ENCODE data around the gene RNASE13.

The RNASE13 gene, protein sequence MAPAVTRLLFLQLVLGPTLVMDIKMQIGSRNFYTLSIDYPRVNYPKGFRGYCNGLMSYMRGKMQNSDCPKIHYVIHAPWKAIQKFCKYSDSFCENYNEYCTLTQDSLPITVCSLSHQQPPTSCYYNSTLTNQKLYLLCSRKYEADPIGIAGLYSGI

DNA sequence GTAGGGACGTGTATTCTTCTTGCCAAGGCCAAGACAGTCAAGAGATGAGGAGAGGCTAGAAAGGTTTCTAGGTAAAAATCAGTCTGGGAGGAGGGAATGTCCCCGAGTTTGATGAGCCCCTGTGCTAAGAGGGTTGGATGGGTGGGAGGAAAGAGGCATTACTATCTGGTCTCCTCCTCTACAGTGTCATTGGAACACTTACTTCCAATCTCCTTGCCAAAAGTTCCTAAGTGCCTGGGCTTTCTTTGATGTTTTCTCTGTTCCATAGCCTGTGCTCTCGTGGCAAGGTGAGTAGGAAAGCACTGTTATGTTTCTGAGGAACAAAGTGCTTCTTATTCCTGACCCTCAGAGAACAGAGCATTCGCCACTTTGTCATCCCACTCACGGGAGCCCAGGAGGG lies at the start of gene RNASE13:
Gene RNASE13, minus strand, starts transcription at position 101 of the 400 bp plus-strand sequence. CDS start 519 bp downstream, outside the sequence.
- TF ChIP-seq GATA1 (IDR thresholded peaks at IDR 0.05; ENCODE audit: low read depth, low read length) (no peak), POLR2A (IDR thresholded peaks at IDR 0.05; ENCODE audit: low read length) (no peak)
- DNase-seq = no peak

GRCh38 chr14:21084396-21084795 lies 49.8 kb upstream of the RNASE13 start:
- no peak for DNase-seq
- TF ChIP-seq POLR2A (IDR thresholded peaks at IDR 0.05; ENCODE audit: low read length) (no peak), GATA1 (IDR thresholded peaks at IDR 0.05; ENCODE audit: low read depth, low read length) (no peak)

- TF ChIP-seq GATA1 (IDR thresholded peaks at IDR 0.05; ENCODE audit: low read depth, low read length) = no peak
- no peak for TF ChIP-seq POLR2A (IDR thresholded peaks at IDR 0.05; ENCODE audit: low read length)
These were observed 49.1 kb upstream of the RNASE13 start for GRCh38 chr14:21083565-21084325.

DNA sequence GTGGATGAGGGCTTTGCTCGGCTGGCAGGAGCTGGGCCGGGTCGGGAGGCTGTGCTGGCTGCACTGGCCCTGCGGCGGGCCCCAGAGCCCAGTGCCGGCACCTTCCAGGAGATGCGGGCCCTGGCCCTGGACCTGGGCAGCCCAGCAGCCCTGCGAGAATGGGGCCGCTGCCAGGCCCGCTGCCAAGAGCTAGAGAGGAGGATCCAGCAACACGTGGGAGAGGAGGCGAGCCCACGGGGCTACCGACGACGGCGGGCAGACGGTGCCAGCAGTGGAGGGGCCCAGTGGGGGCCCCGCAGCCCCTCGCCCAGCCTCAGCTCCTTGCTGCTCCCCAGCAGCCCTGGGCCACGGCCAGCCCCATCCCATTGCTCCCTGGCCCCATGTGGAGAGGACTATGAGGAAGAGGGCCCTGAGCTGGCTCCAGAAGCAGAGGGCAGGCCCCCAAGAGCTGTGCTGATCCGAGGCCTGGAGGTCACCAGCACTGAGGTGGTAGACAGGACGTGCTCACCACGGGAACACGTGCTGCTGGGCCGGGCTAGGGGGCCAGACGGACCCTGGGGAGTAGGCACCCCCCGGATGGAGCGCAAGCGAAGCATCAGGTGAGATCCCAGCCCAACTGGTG lies 47.0 kb upstream of the RNASE13 start:
- no peak for DNase-seq
- no peak for TF ChIP-seq POLR2A (IDR thresholded peaks at IDR 0.05; ENCODE audit: low read length)
- no peak for TF ChIP-seq GATA1 (IDR thresholded peaks at IDR 0.05; ENCODE audit: low read depth, low read length)

More at GRCh38 chr14:21083565-21084325, 49.1 kb upstream of the RNASE13 start:
- DNase-seq = no peak

GRCh38 chr14:21078726-21079125 lies 44.1 kb upstream of the RNASE13 start:
- DNase-seq = no peak
- TF ChIP-seq POLR2A (IDR thresholded peaks at IDR 0.05; ENCODE audit: low read length) (no peak), GATA1 (IDR thresholded peaks at IDR 0.05; ENCODE audit: low read depth, low read length) (no peak)

GRCh38 chr14:21078287-21078686 lies 43.7 kb upstream of the RNASE13 start:
- DNase-seq = no peak
- TF ChIP-seq GATA1 (IDR thresholded peaks at IDR 0.05; ENCODE audit: low read depth, low read length) (no peak), POLR2A (IDR thresholded peaks at IDR 0.05; ENCODE audit: low read length) (no peak)

DNA sequence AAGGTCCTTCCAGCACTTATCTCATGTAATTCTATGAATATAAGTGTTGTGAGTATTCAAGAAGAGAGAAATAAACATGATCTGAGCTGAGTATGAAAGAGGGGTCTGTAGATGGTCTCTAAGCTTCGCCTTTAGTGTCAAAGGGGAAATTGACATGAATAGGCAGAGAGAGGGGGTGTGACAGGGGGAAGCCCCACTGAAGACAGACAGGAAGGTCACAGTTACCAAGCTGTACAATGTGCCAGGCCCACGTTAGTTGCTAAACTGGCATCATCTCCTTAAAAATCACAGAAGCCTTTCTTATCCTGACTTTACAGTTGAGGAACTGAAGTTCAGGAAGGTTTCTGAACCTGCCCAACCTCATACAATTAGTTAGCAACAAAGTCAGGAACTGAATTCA lies 43.1 kb upstream of the RNASE13 start:
- no peak for DNase-seq
- TF ChIP-seq POLR2A (IDR thresholded peaks at IDR 0.05; ENCODE audit: low read length) = no peak
- no peak for TF ChIP-seq GATA1 (IDR thresholded peaks at IDR 0.05; ENCODE audit: low read depth, low read length)

DNA sequence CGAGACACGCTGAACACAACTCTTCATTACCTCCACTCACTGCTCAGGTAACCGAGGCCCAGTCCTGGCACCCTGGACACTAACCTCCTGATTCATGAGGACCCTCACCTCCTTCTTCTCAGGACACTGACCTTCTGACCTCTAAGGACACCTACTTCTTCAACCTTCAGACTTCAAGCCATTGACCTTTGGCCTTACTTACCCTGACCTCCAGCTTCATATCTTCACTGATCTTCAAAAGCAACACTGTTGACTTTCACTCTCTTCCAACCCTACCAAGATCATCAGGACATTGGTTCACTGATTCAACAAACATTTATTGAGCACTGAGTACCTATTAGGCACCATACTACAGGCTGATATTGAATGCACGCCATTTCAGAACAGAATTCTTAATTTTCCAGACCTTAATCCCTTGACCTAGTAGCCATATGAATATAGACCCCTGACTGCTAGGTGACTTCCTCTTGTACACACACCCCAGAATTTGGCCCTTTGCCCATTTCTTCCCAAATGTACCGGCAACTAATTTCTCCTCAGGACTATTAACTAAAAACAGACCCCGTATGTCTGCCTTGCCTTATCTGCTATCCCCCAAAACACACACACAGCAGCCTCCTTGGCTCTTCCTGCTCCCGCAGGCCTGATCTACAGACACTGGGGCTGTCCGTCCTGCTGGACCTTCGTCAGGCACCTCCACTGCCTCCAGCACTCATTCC lies 41.3 kb upstream of the RNASE13 start:
- DNase-seq = no peak
- TF ChIP-seq POLR2A (IDR thresholded peaks at IDR 0.05; ENCODE audit: low read length) (no peak), GATA1 (IDR thresholded peaks at IDR 0.05; ENCODE audit: low read depth, low read length) (no peak)

GRCh38 chr14:21074398-21075272 lies 40.0 kb upstream of the RNASE13 start:
- no peak for TF ChIP-seq POLR2A (IDR thresholded peaks at IDR 0.05; ENCODE audit: low read length)
- no peak for TF ChIP-seq GATA1 (IDR thresholded peaks at IDR 0.05; ENCODE audit: low read depth, low read length)

DNA sequence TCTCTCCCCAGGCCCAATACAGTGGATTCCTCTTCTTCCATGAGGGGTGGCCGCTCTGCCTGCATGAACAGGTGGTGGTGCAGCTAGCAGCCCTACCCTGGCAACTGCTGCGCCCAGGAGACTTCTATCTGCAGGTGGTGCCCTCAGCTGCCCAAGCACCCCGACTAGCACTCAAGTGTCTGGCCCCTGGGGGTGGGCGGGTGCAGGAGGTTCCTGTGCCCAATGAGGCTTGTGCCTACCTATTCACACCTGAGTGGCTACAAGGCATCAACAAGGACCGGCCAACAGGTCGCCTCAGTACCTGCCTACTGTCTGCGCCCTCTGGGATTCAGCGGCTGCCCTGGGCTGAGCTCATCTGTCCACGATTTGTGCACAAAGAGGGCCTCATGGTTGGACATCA lies 39.3 kb upstream of the RNASE13 start:
- no peak for DNase-seq
- no peak for TF ChIP-seq GATA1 (IDR thresholded peaks at IDR 0.05; ENCODE audit: low read depth, low read length)
- TF ChIP-seq POLR2A (IDR thresholded peaks at IDR 0.05; ENCODE audit: low read length) = no peak

More at GRCh38 chr14:21074398-21075272, 40.0 kb upstream of the RNASE13 start:
- DNase-seq = no peak

- TF ChIP-seq POLR2A (IDR thresholded peaks at IDR 0.05; ENCODE audit: low read length) = no peak
- no peak for TF ChIP-seq GATA1 (IDR thresholded peaks at IDR 0.05; ENCODE audit: low read depth, low read length)
- DNase-seq = no peak
These were observed 38.3 kb upstream of the RNASE13 start for GRCh38 chr14:21072781-21073339.

GRCh38 chr14:21072031-21072473 lies 37.4 kb upstream of the RNASE13 start:
- TF ChIP-seq GATA1 (IDR thresholded peaks at IDR 0.05; ENCODE audit: low read depth, low read length) (no peak), POLR2A (IDR thresholded peaks at IDR 0.05; ENCODE audit: low read length) (no peak)
- DNase-seq = no peak

Data from erythroblast (primary cell).